SK-N-SH (cell line): ENCODE results near the gene ARHGAP8. TPM values are rescaled to one million over a fixed set of nuclear protein-coding genes. Genes with fewer than 3 reads are reported as not detected.

Experiments used
- CTCF ChIA-PET: fragments of 300-600, 350-600 bp; formaldehyde crosslinking; extraction: SDS; loops from one replicate; lab custom pipeline; 2021; lab: Yijun Ruan, JAX
- POLR2A ChIA-PET: fragments of 350-600 bp; sonication (Branson Sonifier 250); formaldehyde crosslinking; extraction: SDS; loops from one replicate; lab custom pipeline; 2020; ENCODE audit warnings: antibody characterized with exemption, inconsistent platforms; lab: Yijun Ruan, JAX
- DNase-seq: peaks from one replicate; pipeline ENCODE4 v3.0.0; 2012
- H2AFZ ChIP-seq: fragments of 200-600 bp; sonication (generic); 2 replicates; pipeline ENCODE4 v1.8.1; 2016; ENCODE audit warnings: antibody characterized with exemption, mild to moderate bottlenecking, low read depth
- H3F3A ChIP-seq: fragments of 200-600 bp; sonication (generic); replicated peaks from 2 replicates; pipeline ENCODE3; 2016; ENCODE audit warnings: antibody characterized with exemption, mild to moderate bottlenecking; ENCODE audit not compliant: insufficient read depth
- H3K27ac ChIP-seq, 2 experiments: fragments of 200-500 bp in 1 of 2; fragments of 200-600 bp in 1 of 2; sonication (Bioruptor generic) in 1 of 2; sonication (generic), shearing (Covaris generic) in 1 of 2; 2 replicates each; pipeline versions ENCODE4 v1.5.1 to v1.6.1; 2014 to 2016; ENCODE audit warnings: low read depth in 2 of 2, inconsistent platforms in 1 of 2, low read length in 1 of 2, mild to moderate bottlenecking in 1 of 2, mixed read lengths in 1 of 2
- H3K27me3 ChIP-seq: fragments of 200-600 bp; sonication (generic), shearing (Covaris generic); 2 replicates; pipeline ENCODE4 v1.6.1; 2016; ENCODE audit warnings: mixed run types; ENCODE audit not compliant: insufficient read depth
- H3K36me3 ChIP-seq, 2 experiments: fragments of 200-500 bp in 1 of 2; fragments of 200-600 bp in 1 of 2; sonication (Bioruptor generic) in 1 of 2; sonication (generic) in 1 of 2; replicated peaks in 1 of 2; 2 replicates each; pipeline versions ENCODE3 to v1.5.1; 2014 to 2016; ENCODE audit warnings: low read length in 1 of 2, mild to moderate bottlenecking in 1 of 2; ENCODE audit not compliant: insufficient read depth in 2 of 2, control insufficient read depth in 1 of 2
- H3K4me1 ChIP-seq, 2 experiments: fragments of 200-500 bp in 1 of 2; fragments of 200-600 bp in 1 of 2; sonication (Bioruptor generic) in 1 of 2; sonication (generic), shearing (Covaris generic) in 1 of 2; 2 replicates each; pipeline versions ENCODE4 v1.5.1 to v1.6.1; 2014 to 2016; ENCODE audit warnings: low read depth in 1 of 2, low read length in 1 of 2, mixed run types in 1 of 2; ENCODE audit not compliant: insufficient read depth in 2 of 2, control insufficient read depth in 1 of 2
- H3K4me2 ChIP-seq: fragments of 200-600 bp; sonication (generic), shearing (Covaris generic); 2 replicates; pipeline ENCODE4 v1.6.1; 2017; ENCODE audit warnings: mixed run types
- H3K4me3 ChIP-seq, 2 experiments: fragments of 200-500 bp in 1 of 2; fragments of 200-600 bp in 1 of 2; sonication (Bioruptor generic) in 1 of 2; sonication (generic), shearing (Covaris generic) in 1 of 2; 2 replicates each; pipeline versions ENCODE4 v1.5.1 to v1.8.1; 2014 to 2016; ENCODE audit warnings: low read depth in 2 of 2, inconsistent platforms in 1 of 2, low read length in 1 of 2, mild to moderate bottlenecking in 1 of 2, mixed read lengths in 1 of 2, moderate library complexity in 1 of 2
- H3K79me2 ChIP-seq: fragments of 200-600 bp; sonication (generic); 2 replicates; pipeline ENCODE4 v1.8.1; 2017; ENCODE audit warnings: mild to moderate bottlenecking; ENCODE audit not compliant: insufficient read depth
- H3K9ac ChIP-seq: fragments of 200-600 bp; sonication (generic); 2 replicates; pipeline ENCODE4 v1.6.1; 2017; ENCODE audit warnings: mixed run types
- H3K9me2 ChIP-seq: fragments of 200-600 bp; sonication (generic); 2 replicates; pipeline ENCODE4 v1.6.1; 2017; ENCODE audit warnings: mixed run types
- H3K9me3 ChIP-seq: fragments of 200-600 bp; sonication (generic); 2 replicates; pipeline ENCODE4 v1.6.1; 2017; ENCODE audit warnings: mixed run types, mild to moderate bottlenecking, moderate library complexity
- H4K20me1 ChIP-seq: fragments of 200-600 bp; sonication (generic); 2 replicates; pipeline ENCODE4 v1.6.1; 2017; ENCODE audit warnings: mild to moderate bottlenecking, mixed run types; ENCODE audit not compliant: insufficient read depth
- CTCF ChIP-seq: fragments of 200-600 bp; sonication (generic); IDR thresholded peaks from 2 replicates; pipeline ENCODE4 v1.6.1; 2017; ENCODE audit warnings: antibody characterized with exemption, mild to moderate bottlenecking, moderate library complexity
- GATA2 ChIP-seq: sonication (generic); formaldehyde crosslinking; IDR thresholded peaks from 2 replicates; pipeline ENCODE4 v1.5.0; 2020; ENCODE audit warnings: mild to moderate bottlenecking, missing genetic modification reagents
- IRF3 ChIP-seq: fragments of 150-350 bp; IDR thresholded peaks from 2 replicates; pipeline ENCODE4 v1.6.1; 2016; ENCODE audit warnings: mild to moderate bottlenecking, low read depth, low read length
- JUND ChIP-seq: IDR thresholded peaks from 2 replicates; pipeline ENCODE4 v1.4.0; 2012
- MXI1 ChIP-seq: IDR thresholded peaks from 2 replicates; pipeline ENCODE4 v1.6.1; 2012; ENCODE audit warnings: mild to moderate bottlenecking, low read depth, low read length, improper control_type of control experiment
- NFIC ChIP-seq: IDR thresholded peaks from 2 replicates; pipeline ENCODE4 v1.4.0; 2012; ENCODE audit warnings: borderline replicate concordance
- NRF1 ChIP-seq: IDR thresholded peaks from 2 replicates; pipeline ENCODE4 v1.6.1; 2012; ENCODE audit warnings: low read depth, mild to moderate bottlenecking, low read length
- RAD21 ChIP-seq: IDR thresholded peaks from 2 replicates; pipeline ENCODE4 v1.6.1; 2012; ENCODE audit warnings: mild to moderate bottlenecking, low read length
- RCOR1 ChIP-seq: fragments of 150-350 bp; IDR thresholded peaks from 2 replicates; pipeline ENCODE4 v1.6.1; 2017; ENCODE audit warnings: antibody characterized with exemption, low read length
- REST ChIP-seq: IDR thresholded peaks from 2 replicates; pipeline ENCODE4 v1.6.1; 2012; ENCODE audit warnings: mild to moderate bottlenecking, low read depth, low read length, moderate library complexity
- RFX5 ChIP-seq: IDR thresholded peaks from 2 replicates; pipeline ENCODE4 v1.6.1; 2012; ENCODE audit warnings: mild to moderate bottlenecking, improper control_type of control experiment, low read length
- USF1 ChIP-seq: IDR thresholded peaks from 2 replicates; pipeline ENCODE4 v1.4.0; 2012; ENCODE audit warnings: low read depth, borderline replicate concordance
- USF2 ChIP-seq: fragments of 150-350 bp; IDR thresholded peaks from 2 replicates; pipeline ENCODE4 v1.6.1; 2017; ENCODE audit warnings: antibody characterized with exemption, low read length, low read depth, borderline replicate concordance
- WGBS: methylation state at CpG from one replicate; pipeline ENCODE4 v1.1.6; 2017; ENCODE audit warnings: low lambda C conversion rate; 5-methylcytosine and 5-hydroxymethylcytosine counted together
- polyA plus RNA-seq, 3 experiments: library from polyadenylated mRNA; depleted of rRNA; stranded (reverse); fragments of >200 nt; gene quantifications; 2 replicates each; pipeline ENCODE4 v1.2.3, GENCODE V29; 2012

Gene ARHGAP8
- polyA plus RNA-seq, 1 of the 3 experiments (the other 2 are of a cell fraction): 0.08 TPM

GRCh38 chr22:44862981-44863860, 110.8 kb downstream of the ARHGAP8 start:
- no peaks in the 10 kb centered on the region for H3F3A ChIP-seq
- H3K4me2 ChIP-seq: no peak overlapping the region
- H2AFZ ChIP-seq: no peak overlapping the region
- H3K9me2 ChIP-seq: no peaks in the 10 kb centered on the region
- H3K27me3 ChIP-seq: no peaks in the 10 kb centered on the region
- TF ChIP-seq CTCF (no peak), RFX5 (no peak), REST (no peak), USF2 (no peak), IRF3 (no peak), JUND (no peak), USF1 (no peak), RCOR1 (no peak), NFIC (no peak), GATA2 (CRISPR knock-in tag) (no peak), RAD21 (no peak), MXI1 (no peak), NRF1 (no peak)
- no peak overlapping the region for H3K4me3 ChIP-seq
- POLR2A ChIA-PET: no interaction called here
- H3K79me2 ChIP-seq: no peaks in the 10 kb centered on the region
- no peak overlapping the region for H3K27ac ChIP-seq
- no peaks in the 10 kb centered on the region for H3K36me3 ChIP-seq
- 72% methylated on average over 11 of the region's 19 CpGs for WGBS
- no peaks in the 10 kb centered on the region for H3K9me3 ChIP-seq
- H3K9ac ChIP-seq: no peak overlapping the region
- CTCF ChIA-PET: interaction anchor here (1.0 kb wide), 1 partner anchor 10 kb away, joined by 3 read pairs; no protein-coding TSS in a partner anchor
- H3K4me1 ChIP-seq: no peaks in the 10 kb centered on the region
- DNase-seq: no peak
- no peaks in the 10 kb centered on the region for H4K20me1 ChIP-seq
